Lower leg skin (tissue), 3 donors: ENCODE measurements around the gene SMCO2.

ENCODE experiments used
- CTCF ChIP-seq, 3 donors: fragments of 450-650 bp; IDR thresholded peaks; one replicate each; pipeline ENCODE4 v1.5.1; 2016; ENCODE audit warnings: antibody characterized with exemption in 3 of 3, mild to moderate bottlenecking in 3 of 3, moderate library complexity in 2 of 3
- POLR2A ChIP-seq, 2 donors: fragments of 450-650 bp; IDR thresholded peaks; one replicate each; pipeline ENCODE4 v1.6.1; 2016 to 2017; ENCODE audit warnings: antibody characterized with exemption in 2 of 2, mild to moderate bottlenecking in 1 of 2, moderate library complexity in 1 of 2

- TF ChIP-seq CTCF (IDR thresholded peaks at IDR 0.05) (no peak), POLR2A (IDR thresholded peaks at IDR 0.05) (no peak)
These were observed 103.5 kb downstream of the SMCO2 start for GRCh38 chr12:27549801-27550652.
